ENCODE measurements around the gene KSR2.
"Not testable (repeated sequence)": the region's sequence is repeated elsewhere in the genome, so short reads cannot be mapped to it uniquely, and the experiment has no call there.

KSR2 gene

DNA sequence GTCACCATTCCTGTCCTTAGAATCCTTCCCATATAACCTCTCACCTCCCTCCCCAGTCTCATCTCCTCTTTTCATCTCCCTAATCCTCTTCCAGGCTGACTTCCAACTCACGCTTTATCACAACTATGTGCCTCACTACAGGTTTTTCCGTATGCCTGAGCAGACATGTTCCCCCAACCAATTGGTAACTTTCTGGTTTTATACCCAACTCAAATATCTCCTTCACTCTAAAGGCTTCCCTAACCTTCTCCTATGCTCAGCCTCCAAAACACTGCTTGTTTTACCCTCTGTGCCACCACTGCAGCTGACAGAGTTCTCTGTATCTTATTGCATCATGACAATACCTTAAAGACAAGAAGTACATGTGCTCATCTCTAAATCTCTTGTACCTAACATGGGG is 139.7 kb downstream of the KSR2 start:
- no peak for DNase-seq (ENCODE audit: extremely low read depth in 1 of 2, low read depth in 1 of 2)

DNA sequence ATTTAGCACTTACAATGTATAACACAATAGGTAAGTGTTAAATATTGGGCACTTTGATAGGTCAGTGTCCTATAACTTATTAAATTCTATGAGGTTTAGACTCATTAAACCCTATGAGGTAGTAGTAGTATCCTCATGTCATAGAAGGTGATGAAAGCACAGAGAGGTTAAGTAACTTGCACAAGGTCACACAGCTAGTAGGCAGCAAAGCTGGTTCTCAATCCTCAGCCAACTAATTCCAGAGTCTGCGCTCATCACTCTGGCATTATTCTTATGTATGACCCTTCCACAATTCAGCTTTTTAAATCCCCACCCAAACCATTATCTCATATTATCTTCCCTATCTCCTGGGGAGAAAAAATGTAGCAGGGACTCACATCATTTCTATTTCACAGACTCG is 141.1 kb downstream of the KSR2 start:
- DNase-seq (ENCODE audit: extremely low read depth in 1 of 2, low read depth in 1 of 2), result no peak

DNA sequence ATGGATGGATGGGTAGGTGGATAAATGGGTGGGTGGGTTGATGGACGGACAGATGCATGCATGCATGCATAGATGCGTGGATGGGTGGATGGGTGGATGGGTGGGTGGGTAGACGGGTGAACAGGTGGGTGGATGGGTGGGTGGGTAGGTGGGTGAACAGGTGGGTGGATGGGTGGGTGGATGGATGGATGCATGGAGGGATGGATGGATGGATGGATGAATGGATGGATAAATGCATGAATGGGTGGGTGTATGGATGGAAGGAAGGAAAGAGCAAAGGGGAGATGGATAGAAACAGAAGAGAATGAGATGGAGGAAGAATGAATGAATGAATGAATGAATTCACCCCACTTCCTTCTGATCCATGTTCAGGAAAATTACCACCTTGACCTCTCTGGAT is 143.0 kb downstream of the KSR2 start:
- DNase-seq (ENCODE audit: extremely low read depth in 1 of 2, low read depth in 1 of 2), result no peak

DNA sequence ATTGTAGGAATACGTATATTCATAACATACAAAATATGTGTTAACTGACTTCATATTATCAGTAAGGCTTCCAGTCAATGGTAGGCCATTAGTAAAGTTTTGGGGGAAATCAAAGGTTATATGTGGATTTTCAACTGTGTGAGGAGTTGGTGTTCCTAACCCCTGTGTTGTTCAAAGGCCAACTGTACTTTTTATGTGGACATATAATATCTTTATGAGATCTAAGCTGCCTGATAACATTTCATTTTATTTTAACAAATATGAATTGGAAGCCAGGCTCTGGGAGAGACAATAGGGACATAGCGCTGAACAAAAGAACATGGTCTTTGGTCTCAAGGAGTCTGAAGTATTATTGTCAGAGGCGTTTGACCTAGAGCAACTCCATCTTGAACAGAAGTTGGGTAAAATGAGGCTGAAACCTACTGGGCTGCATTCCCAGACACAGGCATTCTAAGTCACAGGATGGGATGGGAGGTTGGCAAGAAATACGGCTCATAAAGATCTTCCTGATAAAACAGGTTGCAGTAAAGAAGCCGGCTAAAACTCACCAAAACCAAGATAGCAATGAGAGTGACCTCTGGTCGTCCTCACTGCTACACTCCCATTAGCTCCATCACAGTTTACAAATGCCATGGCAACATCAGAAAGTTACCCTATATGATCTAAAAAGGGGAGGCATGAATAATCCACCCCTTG is 147.2 kb downstream of the KSR2 start:
- no peak for DNase-seq (ENCODE audit: extremely low read depth in 1 of 2, low read depth in 1 of 2)

DNA sequence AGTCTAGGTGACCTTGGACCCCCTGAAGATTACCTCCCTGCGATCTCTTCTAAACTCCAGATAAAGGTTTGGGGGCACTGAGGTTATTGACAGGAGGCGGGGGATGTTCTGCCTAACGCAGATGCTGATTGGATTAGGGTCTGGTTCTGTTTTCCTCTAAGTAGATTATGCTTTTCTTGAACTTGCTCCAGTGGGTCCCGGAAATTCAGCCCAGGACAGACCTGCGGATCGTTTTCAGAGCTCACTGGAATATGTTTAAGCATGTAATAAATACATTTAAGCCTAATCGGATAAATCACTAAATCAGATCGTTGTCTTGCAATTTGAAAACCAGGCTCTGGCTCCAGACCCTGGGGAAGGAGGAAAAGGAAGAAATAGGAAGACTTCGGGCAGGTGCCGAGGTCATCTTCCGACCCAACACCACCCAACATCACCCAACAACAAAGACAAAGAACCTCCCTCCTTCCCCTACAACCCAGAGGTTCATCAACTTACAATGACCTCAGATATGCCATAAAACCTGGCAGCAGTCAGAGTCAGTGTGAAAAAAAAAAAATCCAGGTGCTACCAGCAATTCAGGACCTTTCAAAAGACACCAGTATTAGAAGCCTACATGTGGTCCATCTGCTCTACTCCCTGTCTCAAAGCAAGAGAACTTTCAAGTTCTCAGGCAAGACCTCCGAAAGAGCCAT is 148.4 kb downstream of the KSR2 start:
- no peak for DNase-seq (ENCODE audit: extremely low read depth in 1 of 2, low read depth in 1 of 2)

DNA sequence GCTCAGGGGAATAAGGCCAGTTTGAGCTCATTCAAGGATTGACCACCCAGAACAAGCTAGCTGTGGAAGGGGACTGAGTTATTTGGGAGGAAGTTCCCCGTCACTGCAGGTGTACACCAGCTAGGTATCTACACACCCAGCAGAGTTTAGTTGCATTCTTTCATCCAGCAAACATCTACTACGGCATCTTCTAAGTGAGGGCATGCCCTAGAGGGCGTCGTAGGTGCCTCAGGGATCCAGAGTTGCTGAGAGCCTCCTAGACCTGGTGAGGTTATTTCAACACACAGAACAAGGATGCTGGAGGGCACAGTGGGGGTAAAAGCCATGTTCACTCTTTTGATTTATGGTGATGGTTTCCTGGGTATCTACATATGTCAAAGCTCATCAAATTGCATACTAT is 149.6 kb downstream of the KSR2 start:
- no peak for DNase-seq (ENCODE audit: extremely low read depth in 1 of 2, low read depth in 1 of 2)

DNA sequence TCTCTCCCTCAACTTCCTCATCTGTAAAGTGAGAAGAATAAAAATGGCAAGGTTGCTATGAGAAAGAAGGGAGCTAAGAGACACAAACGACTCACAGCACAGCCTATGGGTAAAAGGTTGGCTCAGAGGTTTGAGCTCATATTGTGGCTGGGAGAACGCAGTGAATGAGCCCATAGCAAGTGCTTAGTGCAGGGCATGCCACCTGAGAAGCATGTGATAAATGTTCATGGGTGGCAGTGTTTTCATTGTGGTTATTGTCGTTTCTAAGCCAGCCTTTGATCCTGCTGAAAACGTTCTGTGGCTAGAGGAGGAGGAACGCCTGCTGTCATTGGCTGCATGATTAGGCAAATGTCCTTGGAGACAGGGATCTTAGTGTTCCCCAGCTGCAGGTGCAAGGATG is 150.4 kb downstream of the KSR2 start:
- DNase-seq (ENCODE audit: extremely low read depth in 1 of 2, low read depth in 1 of 2), result no peak

DNA sequence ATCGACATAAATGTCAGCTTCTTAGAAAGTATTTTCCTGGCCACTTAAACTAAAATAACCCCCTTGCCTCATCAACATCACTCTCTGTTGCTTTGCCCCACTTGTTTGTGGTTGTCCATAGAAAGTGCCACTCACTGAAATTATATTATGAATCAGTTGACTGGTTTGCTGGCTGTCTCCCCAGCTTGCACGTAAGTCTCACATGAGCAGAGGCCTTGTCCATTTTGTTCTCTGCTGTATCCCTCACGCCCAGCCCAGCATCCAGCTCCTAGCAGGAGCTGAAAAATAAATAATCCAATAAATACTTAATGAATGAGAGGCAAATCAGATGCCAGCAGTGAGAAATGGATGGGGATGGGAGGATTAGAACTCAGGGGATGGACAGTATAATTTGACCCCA is 159.3 kb downstream of the KSR2 start:
- DNase-seq (ENCODE audit: extremely low read depth in 1 of 2, low read depth in 1 of 2), result no peak

DNA sequence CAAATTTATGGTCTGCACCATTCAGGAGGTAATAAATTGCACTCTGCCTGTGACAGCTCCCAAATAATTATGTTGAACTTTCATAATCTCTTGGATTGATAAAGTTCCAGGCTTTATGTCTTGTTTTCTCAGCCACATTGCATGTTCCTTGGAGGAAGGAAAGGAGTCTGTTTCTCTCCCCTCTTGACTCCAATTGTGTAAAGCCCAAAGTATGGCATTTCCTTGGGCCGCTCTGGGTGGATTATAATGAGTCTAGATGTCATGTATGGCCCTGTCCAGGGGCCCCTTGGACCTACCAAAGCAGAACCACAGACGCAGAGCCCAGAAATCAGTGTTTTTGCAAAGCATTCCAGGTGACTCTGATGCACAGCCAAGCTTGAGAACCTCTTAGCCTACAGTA is 160.8 kb downstream of the KSR2 start:
- DNase-seq (ENCODE audit: extremely low read depth in 1 of 2, low read depth in 1 of 2), result no peak

DNA sequence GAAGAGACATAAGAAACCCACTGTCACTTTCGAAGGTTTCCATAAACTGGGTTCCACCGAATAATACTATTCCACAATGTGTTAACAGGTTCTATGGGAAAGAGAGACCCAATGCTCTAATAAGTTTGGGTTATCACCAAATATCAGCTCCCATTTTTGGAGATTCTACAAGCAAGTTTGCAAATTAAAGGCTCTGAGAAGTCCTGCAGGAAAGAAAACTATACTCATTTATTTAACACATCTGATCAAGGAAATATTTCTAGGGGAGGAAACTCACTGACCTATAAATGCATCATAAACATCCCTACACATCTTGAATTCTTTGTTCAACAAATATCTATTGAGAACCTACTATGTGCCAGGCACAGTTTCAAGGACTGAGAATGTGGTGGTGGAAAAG is 161.4 kb downstream of the KSR2 start:
- DNase-seq (ENCODE audit: extremely low read depth in 1 of 2, low read depth in 1 of 2), result no peak

DNA sequence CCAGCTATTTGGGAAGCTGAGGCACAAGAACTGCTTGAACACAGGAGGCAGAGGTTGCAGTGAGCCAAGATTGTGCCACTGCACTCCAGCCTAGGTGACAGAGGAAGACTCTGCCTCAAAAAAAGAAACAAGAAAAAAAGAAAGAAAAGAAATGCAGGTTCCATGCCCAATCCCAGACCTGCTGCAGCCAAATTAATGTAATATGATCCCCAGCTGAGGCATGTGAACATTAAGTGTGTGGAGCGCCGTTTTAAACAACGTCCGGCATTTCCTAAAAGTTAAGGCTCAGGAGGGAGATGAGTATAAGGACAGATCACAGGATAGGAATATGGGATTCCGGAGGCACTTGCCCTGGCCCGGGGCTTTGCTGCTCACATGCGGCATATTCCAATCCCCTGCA is 162.9 kb downstream of the KSR2 start:
- DNase-seq (ENCODE audit: extremely low read depth in 1 of 2, low read depth in 1 of 2), result no peak

DNA sequence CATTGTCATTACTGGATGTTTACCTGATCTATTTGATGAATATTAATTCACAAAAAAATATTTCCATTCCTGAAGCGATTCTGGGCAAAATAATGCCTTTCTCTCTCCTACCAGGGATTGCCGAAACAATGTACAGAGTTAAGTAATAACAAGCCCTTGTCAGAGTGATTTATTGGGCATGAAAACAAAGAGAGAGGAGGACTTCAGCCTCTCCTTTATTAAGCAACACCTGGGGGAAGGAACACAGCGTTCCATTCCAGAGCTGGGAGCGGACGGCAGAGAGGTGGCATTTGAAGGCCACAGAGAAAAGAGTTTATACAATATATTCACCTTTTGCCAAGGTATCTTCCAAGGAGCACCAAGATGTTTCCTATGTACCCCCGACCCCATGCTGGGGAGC is 165.8 kb downstream of the KSR2 start:
- no peak for DNase-seq (ENCODE audit: extremely low read depth in 1 of 2, low read depth in 1 of 2)

DNA sequence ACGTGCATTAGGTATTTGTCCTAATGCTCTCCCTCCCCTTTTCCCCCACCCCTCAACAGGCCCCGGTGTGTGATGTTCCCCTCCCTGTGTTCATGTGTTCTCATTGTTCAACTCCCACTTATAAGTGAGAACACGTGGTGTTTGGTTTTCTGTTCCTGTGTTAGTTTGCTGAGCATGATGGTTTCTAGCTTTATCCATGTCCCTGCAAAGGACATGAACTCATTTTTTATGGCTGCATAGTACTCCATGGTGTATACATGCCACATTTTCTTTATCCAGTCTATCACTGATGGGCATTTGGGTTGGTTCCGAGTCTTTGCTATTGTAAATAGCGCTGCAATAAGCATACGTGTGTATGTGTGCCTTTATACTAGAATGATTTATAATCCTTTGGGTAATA is 168.1 kb downstream of the KSR2 start:
- DNase-seq (ENCODE audit: extremely low read depth in 1 of 2, low read depth in 1 of 2), result not testable (repeated sequence)

DNA sequence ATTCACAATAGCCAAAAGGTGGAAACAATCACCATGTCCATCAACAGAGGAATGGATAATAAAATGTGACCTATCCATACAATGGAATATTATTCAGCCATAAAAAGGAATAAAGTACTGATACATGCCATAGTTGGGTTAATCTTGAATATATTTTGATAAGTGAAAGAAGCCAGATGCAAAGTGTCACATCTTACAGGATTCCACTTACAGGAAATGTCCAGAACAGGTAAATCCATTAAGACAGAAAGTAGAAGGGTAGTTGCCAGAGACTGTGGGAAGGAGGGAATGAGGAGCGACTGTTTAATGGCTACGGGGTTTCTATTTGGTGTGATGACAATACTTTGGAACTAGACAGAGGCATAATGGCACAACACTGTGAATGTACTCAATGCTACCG is 171.6 kb downstream of the KSR2 start:
- no peak for DNase-seq (ENCODE audit: extremely low read depth in 1 of 2, low read depth in 1 of 2)

DNA sequence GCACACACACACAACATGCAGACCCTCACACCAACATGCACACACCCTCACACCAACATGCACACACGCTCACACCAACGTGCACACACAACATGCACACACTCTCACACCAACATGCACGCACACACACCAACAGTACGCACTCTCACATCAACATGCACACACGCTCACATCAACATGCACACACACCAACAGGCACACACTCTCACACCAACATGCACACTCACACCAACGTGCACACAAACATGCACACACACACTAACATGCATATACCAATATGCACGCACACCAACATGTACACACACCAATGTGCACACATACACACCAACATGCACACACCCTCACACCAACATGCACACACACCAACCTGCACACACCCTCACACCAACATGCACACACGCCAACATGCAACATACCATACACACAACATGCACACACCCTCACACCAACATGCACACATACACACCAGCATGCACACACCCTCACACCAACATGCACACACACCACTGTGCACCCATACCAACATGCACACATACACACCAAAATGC is 175.8 kb downstream of the KSR2 start:
- DNase-seq (ENCODE audit: extremely low read depth in 1 of 2, low read depth in 1 of 2), result no peak

DNA sequence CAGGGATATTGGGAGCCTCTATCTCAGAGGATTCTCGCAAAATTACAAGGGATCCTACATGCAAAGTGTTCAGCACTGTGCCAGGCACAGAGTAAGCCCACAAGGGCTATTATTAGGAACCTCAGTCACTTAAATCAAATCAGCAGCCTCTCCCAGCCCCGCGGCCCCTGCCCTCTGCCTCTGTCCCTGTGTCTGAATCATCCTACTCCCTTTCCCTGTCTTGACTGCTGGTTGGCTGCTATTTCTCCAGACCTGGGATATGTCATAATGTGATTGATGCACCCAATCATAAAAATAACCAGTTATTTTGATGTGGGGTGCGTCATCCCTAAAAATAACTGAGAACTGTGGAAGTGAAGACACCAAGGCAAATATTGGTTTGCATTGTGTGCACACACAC is 176.3 kb downstream of the KSR2 start:
- DNase-seq (ENCODE audit: extremely low read depth in 1 of 2, low read depth in 1 of 2), result no peak

DNA sequence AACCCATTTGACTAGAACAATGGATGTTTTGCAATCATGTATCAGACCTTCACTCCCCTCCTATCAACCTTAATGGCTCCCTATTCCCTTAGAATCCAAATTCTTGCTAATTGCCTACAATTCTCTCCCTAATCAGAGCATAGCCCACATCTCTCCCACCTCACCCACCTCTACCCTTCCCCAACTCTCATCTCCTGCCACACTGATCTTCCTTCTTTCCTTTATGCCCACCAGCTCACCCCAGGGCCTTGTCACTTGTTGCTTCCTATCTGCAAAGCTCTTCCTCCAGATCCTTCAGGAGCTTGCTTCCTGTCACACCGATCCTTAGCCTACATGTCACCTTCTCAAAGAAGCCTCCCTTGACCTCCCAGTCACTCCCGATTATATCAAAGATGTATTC is 177.8 kb downstream of the KSR2 start:
- DNase-seq (ENCODE audit: extremely low read depth in 1 of 2, low read depth in 1 of 2), result no peak

DNA sequence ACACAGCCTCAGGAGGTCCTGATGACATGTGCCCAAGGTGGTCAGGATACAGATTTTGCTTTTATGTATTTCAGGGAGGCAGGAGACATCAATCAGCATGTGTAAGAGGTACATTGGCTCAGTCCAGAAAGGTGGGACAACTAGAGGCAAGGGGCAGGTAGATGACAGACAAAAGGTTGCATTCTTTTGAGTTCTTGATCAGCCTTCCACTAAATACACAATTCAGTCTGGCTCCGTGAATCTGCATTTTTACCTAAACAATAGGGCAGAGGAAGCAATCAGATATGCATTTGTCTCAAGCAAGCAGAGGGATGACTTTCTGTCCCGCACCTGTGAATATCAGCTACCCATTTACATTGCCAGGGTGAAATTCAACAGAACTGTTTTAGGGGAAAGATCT is 178.6 kb downstream of the KSR2 start:
- DNase-seq (ENCODE audit: extremely low read depth in 1 of 2, low read depth in 1 of 2), result no peak

DNA sequence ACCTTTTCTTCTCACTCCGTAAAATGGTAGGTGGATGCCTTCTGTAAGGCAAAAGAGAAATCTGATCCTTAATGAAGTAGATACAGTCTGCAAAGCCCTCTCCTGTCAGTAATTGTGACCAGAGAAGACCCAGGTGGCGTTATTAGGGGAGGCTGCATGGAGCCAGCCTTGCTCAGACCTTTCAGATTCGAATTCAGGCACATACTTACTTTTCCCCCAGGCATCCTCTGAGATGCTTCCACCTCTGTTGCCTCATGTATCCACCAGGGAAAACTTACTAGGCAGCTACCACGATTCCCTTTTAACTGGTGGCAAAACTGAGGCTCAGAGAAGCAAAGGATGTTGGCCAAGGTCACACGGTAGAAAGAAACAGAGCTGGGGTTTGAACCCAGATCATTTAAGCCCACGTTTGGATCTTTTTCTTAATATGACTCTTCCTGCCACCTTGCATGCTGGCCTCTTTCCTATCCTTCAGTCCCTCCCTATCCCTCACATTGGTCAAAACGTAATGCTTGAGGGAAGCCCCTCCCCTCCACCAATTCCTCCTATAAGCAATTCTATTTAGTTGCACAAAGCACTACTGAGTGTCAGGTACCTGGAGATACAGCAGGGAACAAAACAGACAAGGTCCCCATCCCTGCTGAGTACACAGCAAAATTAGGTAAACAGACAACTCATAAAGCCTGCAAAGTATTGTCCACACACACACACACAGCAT is 179.4 kb downstream of the KSR2 start:
- DNase-seq (ENCODE audit: extremely low read depth in 1 of 2, low read depth in 1 of 2), result no peak

DNA sequence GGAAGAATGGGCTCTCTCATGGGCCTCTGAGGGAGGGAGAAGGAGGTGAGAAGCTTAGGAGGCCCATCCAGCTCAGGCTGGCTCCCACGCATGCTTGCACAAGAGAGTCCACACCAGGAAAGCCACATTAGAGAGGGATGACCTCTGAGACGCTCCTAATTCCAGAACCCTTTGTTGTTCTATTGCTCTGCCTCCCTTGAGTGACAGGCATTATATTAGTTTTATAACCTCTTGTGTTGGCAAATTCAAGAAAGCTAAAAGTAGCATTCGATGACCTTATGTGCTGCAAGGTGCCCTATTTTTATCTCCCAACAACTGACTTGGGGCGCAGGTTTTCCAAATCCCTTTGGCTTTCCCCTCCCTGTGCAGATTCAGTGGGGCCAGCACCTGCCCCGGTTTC is 190.1 kb downstream of the KSR2 start:
- DNase-seq (ENCODE audit: extremely low read depth in 1 of 2, low read depth in 1 of 2), result no peak

DNA sequence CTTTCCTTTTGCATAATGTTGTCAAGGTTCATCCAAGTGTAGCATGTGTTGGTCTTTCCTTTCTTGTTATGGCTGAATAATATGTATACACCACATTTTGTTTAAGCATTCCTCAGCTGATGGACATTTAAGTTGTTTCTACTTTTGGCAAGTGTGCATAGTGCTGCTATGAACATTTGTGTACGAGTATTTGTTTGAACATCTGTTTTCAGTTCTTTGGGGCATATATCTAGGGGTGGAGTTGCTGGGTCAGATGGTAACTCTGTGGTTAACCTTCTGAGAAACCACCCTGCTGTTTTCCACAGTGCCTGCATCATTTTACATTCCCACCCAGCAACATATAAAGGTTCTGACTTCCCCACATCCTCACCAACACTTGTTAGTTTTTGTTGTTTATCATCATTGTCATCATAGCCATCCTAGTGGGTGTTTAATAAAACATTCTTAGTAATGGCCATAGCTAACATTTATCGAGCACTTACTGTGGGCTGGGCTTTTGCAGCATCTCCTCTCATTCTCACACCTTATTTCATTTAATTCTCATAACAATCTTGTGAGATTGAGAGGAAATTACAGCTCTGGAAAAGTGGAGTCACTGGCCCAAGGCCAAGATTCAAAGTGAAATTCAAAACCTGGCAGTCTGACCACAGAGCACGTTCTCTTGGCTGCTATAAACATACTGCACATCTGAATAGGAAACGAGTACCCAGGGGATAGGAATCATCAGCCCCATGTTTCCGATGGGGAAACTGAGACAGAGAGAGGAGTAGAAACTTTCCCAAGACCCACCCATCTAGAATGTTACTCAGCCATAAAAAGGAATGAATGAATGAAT is 193.6 kb downstream of the KSR2 start:
- no peak for DNase-seq (ENCODE audit: extremely low read depth in 1 of 2, low read depth in 1 of 2)
